CD4-positive, alpha-beta T cell treated with Interleukin-2 at 100 ng/mL for 4 hours (primary cell): ENCODE measurements around the gene ADGRG4.

Source experiments
- DNase-seq: peaks from one replicate; pipeline ENCODE4 v3.0.0-alpha.2; 2020; ENCODE audit warnings: low spot score

Gene ADGRG4

DNA sequence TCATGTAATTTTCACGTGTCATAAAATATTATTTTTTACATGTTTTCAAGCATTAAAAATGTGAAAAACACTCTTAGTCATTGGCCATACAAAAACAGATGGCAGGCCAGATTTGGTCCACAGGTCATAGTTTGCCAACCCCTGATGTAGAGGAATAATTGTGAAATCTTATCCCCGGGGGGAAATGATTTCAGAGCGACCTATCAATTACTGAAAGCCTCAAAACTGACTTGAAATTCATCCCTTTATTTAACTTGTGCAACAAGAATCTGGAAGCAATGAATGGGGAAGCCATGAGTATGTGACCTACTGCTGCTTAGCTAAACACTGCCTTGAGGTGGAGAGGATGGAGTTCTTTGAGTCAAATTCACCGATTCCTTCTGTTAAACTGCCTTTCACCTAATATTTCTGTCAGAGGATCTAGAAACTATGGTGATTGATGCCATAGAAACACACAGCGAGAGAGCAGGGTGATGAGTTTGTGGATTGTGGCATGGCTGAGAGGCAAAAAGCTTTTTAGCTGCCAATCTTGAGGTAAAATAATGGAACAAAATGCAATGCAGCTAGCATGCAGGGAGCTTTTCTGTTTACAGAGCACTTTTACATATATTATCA, 156.6 kb downstream of the ADGRG4 start:
- no peak for DNase-seq

DNA sequence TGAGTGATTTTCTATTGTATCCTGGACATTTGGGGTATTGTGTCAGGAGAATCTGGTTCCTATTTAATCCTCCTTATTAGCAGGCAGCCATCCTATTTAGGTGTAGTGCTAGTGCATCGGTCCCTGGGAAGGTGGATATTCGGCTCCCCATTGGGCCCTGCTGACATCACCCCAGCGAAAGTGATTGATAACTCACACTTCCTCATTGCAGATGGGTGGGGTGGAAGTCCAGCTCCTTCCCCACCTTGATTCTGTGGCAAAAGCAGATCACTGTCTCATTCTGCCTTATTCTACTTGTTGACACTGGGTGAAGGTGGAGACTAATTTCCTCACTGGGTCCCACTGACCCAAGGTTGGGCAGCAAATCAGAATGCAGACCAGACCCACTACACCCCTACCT, 163.8 kb downstream of the ADGRG4 start:
- DNase-seq, result no peak
